ENCODE data around the gene ZSCAN1.

DNA sequence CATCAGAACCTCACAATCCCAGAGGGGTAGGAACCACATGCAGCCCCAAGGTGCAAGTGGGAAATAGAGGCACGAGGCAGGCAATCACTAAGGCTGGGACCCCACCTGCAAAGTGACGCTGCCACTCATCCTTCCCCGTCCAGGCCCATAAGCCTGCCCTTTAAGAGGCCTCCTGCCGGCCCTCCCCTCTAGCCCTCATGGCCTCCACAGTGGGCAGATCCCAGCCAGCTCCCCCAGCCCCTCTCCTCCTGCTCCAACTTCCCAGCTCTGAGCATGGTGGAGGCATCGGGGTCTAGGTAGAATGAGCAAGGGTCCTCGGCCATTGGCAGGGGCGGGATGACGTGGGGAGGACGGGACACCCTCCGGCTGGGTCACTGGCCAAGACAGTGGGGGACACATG is 61.5 kb downstream of the ZSCAN1 start:
- no peak for TF ChIP-seq POLR2A (IDR thresholded peaks at IDR 0.05)
- TF ChIP-seq, protein P1, sequence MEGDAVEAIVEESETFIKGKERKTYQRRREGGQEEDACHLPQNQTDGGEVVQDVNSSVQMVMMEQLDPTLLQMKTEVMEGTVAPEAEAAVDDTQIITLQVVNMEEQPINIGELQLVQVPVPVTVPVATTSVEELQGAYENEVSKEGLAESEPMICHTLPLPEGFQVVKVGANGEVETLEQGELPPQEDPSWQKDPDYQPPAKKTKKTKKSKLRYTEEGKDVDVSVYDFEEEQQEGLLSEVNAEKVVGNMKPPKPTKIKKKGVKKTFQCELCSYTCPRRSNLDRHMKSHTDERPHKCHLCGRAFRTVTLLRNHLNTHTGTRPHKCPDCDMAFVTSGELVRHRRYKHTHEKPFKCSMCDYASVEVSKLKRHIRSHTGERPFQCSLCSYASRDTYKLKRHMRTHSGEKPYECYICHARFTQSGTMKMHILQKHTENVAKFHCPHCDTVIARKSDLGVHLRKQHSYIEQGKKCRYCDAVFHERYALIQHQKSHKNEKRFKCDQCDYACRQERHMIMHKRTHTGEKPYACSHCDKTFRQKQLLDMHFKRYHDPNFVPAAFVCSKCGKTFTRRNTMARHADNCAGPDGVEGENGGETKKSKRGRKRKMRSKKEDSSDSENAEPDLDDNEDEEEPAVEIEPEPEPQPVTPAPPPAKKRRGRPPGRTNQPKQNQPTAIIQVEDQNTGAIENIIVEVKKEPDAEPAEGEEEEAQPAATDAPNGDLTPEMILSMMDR (IDR thresholded peaks at IDR 0.05) = no peak
